Spleen (tissue), 7 donors: ENCODE results near the gene GKAP1.
"Not testable (repeated sequence)": the region's sequence is repeated elsewhere in the genome, so short reads cannot be mapped to it uniquely, and the experiment has no call there.

Experiments used
- POLR2A ChIP-seq, 3 donors: fragments of 450-650 bp; IDR thresholded peaks; one replicate each; pipeline ENCODE4 v1.5.1; 2017; ENCODE audit warnings: antibody characterized with exemption in 3 of 3, mild to moderate bottlenecking in 1 of 3
- TF ChIP-seq, protein P1 (sequence below), 11 experiments: fragments of 200-600 bp in 7 of 11; fragments of 450-650 bp in 4 of 11; sonication (generic) in 4 of 11; IDR thresholded peaks in 8 of 11; conservative IDR thresholded peaks in 3 of 11; 1 replicate in 7 of 11; 2 replicates in 4 of 11; pipeline versions ENCODE4 v1.4.0 to v1.8.0; 2016 to 2021; ENCODE audit warnings: antibody characterized with exemption in 11 of 11, inconsistent platforms in 4 of 11, mild to moderate bottlenecking in 1 of 11
- donor health status: DM: no; HTN: no; CAD: no; lungs with moderate emphysema.
- donor health status: DM: no; HTN: no; CAD: no.
- donor health status: DM: no; HTN: no; CAD: no.

DNA sequence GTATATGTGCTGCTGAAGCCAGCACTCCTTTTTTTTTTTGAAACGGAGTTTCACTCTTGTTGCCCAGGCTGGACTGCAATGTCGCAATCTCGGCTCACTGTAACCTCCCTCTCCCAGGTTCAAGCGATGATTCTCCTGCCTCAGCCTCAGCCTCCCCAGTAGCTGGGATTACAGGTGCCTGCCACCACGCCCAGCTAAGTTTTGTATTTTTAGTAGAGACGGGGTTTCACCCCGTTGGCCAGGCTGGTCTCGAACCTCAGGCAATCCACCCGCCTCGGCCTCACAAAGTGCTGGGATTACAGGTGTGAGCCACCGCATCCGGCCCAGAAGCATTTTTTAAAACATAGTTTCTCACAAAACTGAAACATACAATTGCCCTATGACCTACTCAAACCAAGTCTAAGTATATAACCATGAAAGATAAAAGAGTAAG is 112.3 kb downstream of the GKAP1 start:
- TF ChIP-seq, protein P1, sequence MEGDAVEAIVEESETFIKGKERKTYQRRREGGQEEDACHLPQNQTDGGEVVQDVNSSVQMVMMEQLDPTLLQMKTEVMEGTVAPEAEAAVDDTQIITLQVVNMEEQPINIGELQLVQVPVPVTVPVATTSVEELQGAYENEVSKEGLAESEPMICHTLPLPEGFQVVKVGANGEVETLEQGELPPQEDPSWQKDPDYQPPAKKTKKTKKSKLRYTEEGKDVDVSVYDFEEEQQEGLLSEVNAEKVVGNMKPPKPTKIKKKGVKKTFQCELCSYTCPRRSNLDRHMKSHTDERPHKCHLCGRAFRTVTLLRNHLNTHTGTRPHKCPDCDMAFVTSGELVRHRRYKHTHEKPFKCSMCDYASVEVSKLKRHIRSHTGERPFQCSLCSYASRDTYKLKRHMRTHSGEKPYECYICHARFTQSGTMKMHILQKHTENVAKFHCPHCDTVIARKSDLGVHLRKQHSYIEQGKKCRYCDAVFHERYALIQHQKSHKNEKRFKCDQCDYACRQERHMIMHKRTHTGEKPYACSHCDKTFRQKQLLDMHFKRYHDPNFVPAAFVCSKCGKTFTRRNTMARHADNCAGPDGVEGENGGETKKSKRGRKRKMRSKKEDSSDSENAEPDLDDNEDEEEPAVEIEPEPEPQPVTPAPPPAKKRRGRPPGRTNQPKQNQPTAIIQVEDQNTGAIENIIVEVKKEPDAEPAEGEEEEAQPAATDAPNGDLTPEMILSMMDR (IDR thresholded peaks at IDR 0.05 in 8 of 11, conservative IDR thresholded peaks at IDR 0.05 in 3 of 11) = not testable (repeated sequence)
- not testable (repeated sequence) for TF ChIP-seq POLR2A (IDR thresholded peaks at IDR 0.05)
